Skin of body (tissue), 2 donors: ENCODE measurements around the gene ACOX3. TPM values are rescaled to one million over a fixed set of nuclear protein-coding genes. Genes with fewer than 3 reads are reported as not detected.
"Not testable (repeated sequence)": the region's sequence is repeated elsewhere in the genome, so short reads cannot be mapped to it uniquely, and the experiment has no call there.

Experiments used
- DNase-seq: peaks from one replicate; lab custom pipeline; 2025; lab: John Stamatoyannopoulos, UW
- total RNA-seq: library from RNA; depleted of rRNA; stranded (reverse); fragments of >200 nt; gene quantifications from one replicate; pipeline ENCODE4 v1.2.3, GENCODE V29; 2014

Gene ACOX3
- total RNA-seq, 1 donor from 2014 or later: 27.2 TPM

- no peak for DNase-seq
Observed at GRCh38 chr4:8342651-8343261, 97.8 kb downstream of the ACOX3 start.

GRCh38 chr4:8341691-8342090 lies 98.8 kb downstream of the ACOX3 start:
- peak; percentile 6 for DNase-seq

GRCh38 chr4:8341281-8341680 lies 99.2 kb downstream of the ACOX3 start:
- DNase-seq: not testable (repeated sequence)

GRCh38 chr4:8340781-8341241 lies 99.7 kb downstream of the ACOX3 start:
- peak; percentile 95 for DNase-seq

- DNase-seq: peak; percentile 22
Observed at GRCh38 chr4:8338351-8338961, 102.1 kb downstream of the ACOX3 start.

GRCh38 chr4:8336412-8337075 lies 104.0 kb downstream of the ACOX3 start:
- no peak for DNase-seq

GRCh38 chr4:8335848-8336247 lies 104.7 kb downstream of the ACOX3 start:
- DNase-seq: no peak

GRCh38 chr4:8334786-8335460 lies 105.6 kb downstream of the ACOX3 start:
- no peak for DNase-seq

GRCh38 chr4:8333726-8334460 lies 106.6 kb downstream of the ACOX3 start:
- no peak for DNase-seq

- no peak for DNase-seq
Observed at GRCh38 chr4:8332891-8333331, 107.6 kb downstream of the ACOX3 start.

- no peak for DNase-seq
Observed at GRCh38 chr4:8332038-8332857, 108.3 kb downstream of the ACOX3 start.

GRCh38 chr4:8331575-8331955 lies 109.0 kb downstream of the ACOX3 start:
- no peak for DNase-seq

GRCh38 chr4:8330821-8331574 lies 109.5 kb downstream of the ACOX3 start:
- no peak for DNase-seq

- DNase-seq: no peak
Observed at GRCh38 chr4:8329859-8330761, 110.4 kb downstream of the ACOX3 start.

GRCh38 chr4:8329560-8329858 lies 111.0 kb downstream of the ACOX3 start:
- DNase-seq: no peak

- DNase-seq: no peak
Observed at GRCh38 chr4:8328866-8329559, 111.5 kb downstream of the ACOX3 start.

GRCh38 chr4:8328456-8328855 lies 112.1 kb downstream of the ACOX3 start:
- DNase-seq: no peak

GRCh38 chr4:8326206-8326605 lies 114.3 kb downstream of the ACOX3 start:
- DNase-seq: peak; percentile 6
